Peyer's patch (tissue), 4 donors: Measurements from ENCODE around the gene POTEF.
"Not testable (repeated sequence)": the region's sequence is repeated elsewhere in the genome, so short reads cannot be mapped to it uniquely, and the experiment has no call there.

Source experiments
- CTCF ChIP-seq, 6 experiments: fragments of 450-650 bp in 4 of 6; fragments of 200-600 bp in 2 of 6; sonication (generic) in 1 of 6; IDR thresholded peaks; one replicate each; pipeline ENCODE4 v1.5.1; 2017 to 2019; ENCODE audit warnings: antibody characterized with exemption in 6 of 6, mild to moderate bottlenecking in 3 of 6, moderate library complexity in 1 of 6
- POLR2A ChIP-seq, 2 donors: fragments of 450-650 bp; IDR thresholded peaks; one replicate each; pipeline ENCODE4 v1.5.1; 2017; ENCODE audit warnings: antibody characterized with exemption in 2 of 2, mild to moderate bottlenecking in 2 of 2, moderate library complexity in 2 of 2

DNA sequence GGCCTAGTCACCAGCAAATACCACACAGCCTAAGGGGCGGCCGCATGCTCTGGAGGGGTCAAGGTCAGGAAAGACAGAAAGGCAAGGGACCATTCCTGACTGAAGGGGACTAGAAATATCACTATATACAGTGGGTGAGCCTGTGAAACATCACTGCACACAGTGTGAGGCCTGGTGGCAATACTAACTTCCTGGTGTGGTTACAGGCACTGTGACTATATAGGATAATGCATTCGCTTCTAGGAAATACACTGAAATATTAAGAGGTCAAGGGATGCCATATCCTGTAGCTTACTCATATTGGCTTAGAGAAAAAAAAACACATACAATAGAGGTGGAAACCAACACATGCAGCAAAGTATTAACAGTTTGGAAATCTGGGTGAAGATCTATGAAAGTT is 40.1 kb upstream of the POTEF start:
- not testable (repeated sequence) for TF ChIP-seq CTCF, POLR2A (IDR thresholded peaks at IDR 0.05)
